DOHH2 (cell line): ENCODE data around the gene PRR14L.

Experiments
- H3F3A ChIP-seq: fragments of 200-600 bp; sonication (generic), shearing (Covaris generic); 2 replicates; pipeline ENCODE4 v1.6.0; 2016; ENCODE audit warnings: antibody characterized with exemption, mild to moderate bottlenecking; ENCODE audit not compliant: control insufficient read depth, insufficient read depth
- H3K27ac ChIP-seq: fragments of 200-600 bp; sonication (generic); 2 replicates; pipeline ENCODE4 v1.5.1; 2014; ENCODE audit warnings: low read depth, mild to moderate bottlenecking, low read length, moderate library complexity
- H3K27me3 ChIP-seq: fragments of 200-600 bp; sonication (generic); 2 replicates; pipeline ENCODE4 v1.6.1; 2014; ENCODE audit warnings: mild to moderate bottlenecking, low read length, mixed read lengths; ENCODE audit not compliant: control insufficient read depth
- H3K36me3 ChIP-seq: fragments of 200-600 bp; sonication (generic); 2 replicates; pipeline ENCODE4 v1.6.1; 2014; ENCODE audit warnings: mild to moderate bottlenecking, low read length, moderate library complexity, mixed read lengths; ENCODE audit not compliant: control insufficient read depth
- H3K4me1 ChIP-seq: fragments of 200-600 bp; sonication (generic); 2 replicates; pipeline ENCODE4 v1.6.1; 2014; ENCODE audit warnings: mild to moderate bottlenecking, low read length, mixed read lengths; ENCODE audit not compliant: control insufficient read depth
- H3K4me2 ChIP-seq: fragments of 200-600 bp; sonication (generic); 2 replicates; pipeline ENCODE4 v1.6.0; 2014; ENCODE audit warnings: mild to moderate bottlenecking, low read length, moderate library complexity
- H3K4me3 ChIP-seq: fragments of 200-600 bp; sonication (generic); 2 replicates; pipeline ENCODE4 v1.5.1; 2014; ENCODE audit warnings: mild to moderate bottlenecking, low read length, mixed read lengths
- H3K79me2 ChIP-seq: fragments of 200-600 bp; sonication (generic); 2 replicates; pipeline ENCODE4 v1.6.1; 2014; ENCODE audit warnings: mild to moderate bottlenecking, low read length, mixed read lengths; ENCODE audit not compliant: control insufficient read depth
- H3K9me2 ChIP-seq: fragments of 200-600 bp; sonication (generic); replicated peaks from 2 replicates; pipeline ENCODE4 v1.6.1; 2014; ENCODE audit warnings: mild to moderate bottlenecking, low read length, mixed read lengths; ENCODE audit not compliant: control insufficient read depth
- H3K9me3 ChIP-seq: fragments of 200-600 bp; sonication (generic); 2 replicates; pipeline ENCODE4 v1.6.1; 2014; ENCODE audit warnings: antibody characterized with exemption, low read length, mixed read lengths; ENCODE audit not compliant: control insufficient read depth, insufficient read depth
- H4K20me1 ChIP-seq: fragments of 200-600 bp; sonication (generic); 2 replicates; pipeline ENCODE4 v1.6.0; 2014; ENCODE audit warnings: low read depth, mild to moderate bottlenecking, antibody characterized with exemption, low read length, moderate library complexity; ENCODE audit not compliant: control insufficient read depth, insufficient read depth
- CTCF ChIP-seq: fragments of 200-600 bp; sonication (generic); IDR thresholded peaks from one replicate; pipeline ENCODE4 v1.5.1; 2014; ENCODE audit warnings: antibody characterized with exemption, mild to moderate bottlenecking, low read depth, low read length; ENCODE audit not compliant: poor library complexity, severe bottlenecking
- EZH2phosphoT487 ChIP-seq: fragments of 200-600 bp; sonication (generic); IDR thresholded peaks from 2 replicates; pipeline ENCODE4 v1.6.1; 2017; ENCODE audit warnings: borderline replicate concordance, mild to moderate bottlenecking, antibody characterized with exemption, low read length, moderate library complexity, mixed read lengths

Gene PRR14L

GRCh38 chr22:31652088-31652487 lies 97.8 kb downstream of the PRR14L start:
- Histone ChIP-seq H3K36me3 (peaks cover 25% of the 10 kb centered on the region), H3K4me2 (peak overlapping the region; percentile 43), H3K4me1 (peaks cover 56% of the 10 kb centered on the region), H3K27me3 (no peaks in the 10 kb centered on the region), H3K4me3 (peak overlapping the region; percentile 20; the same call in 1 of the 2 replicates), H3K27ac (no peak overlapping the region), H4K20me1 (no peaks in the 10 kb centered on the region), H3F3A (peaks cover 5% of the 10 kb centered on the region; the same call in 1 of the 2 replicates), H3K79me2 (peaks cover 77% of the 10 kb centered on the region), H3K9me3 (no peaks in the 10 kb centered on the region), H3K9me2 (no peaks in the 10 kb centered on the region)
- TF ChIP-seq CTCF (no peak), EZH2phosphoT487 (no peak)

- peaks cover 5% of the 10 kb centered on the region; the same call in 1 of the 2 replicates for H3F3A ChIP-seq
- peaks cover 56% of the 10 kb centered on the region for H3K4me1 ChIP-seq
- H3K4me2 ChIP-seq = peak overlapping the region; percentile 43
- H3K9me3 ChIP-seq = no peaks in the 10 kb centered on the region
- H3K27ac ChIP-seq = no peak overlapping the region
- H3K27me3 ChIP-seq = no peaks in the 10 kb centered on the region
- H3K9me2 ChIP-seq = no peaks in the 10 kb centered on the region
- peaks cover 29% of the 10 kb centered on the region for H3K36me3 ChIP-seq
- peaks cover 73% of the 10 kb centered on the region for H3K79me2 ChIP-seq
- H3K4me3 ChIP-seq = 0 out of 2 replicates have a peak overlapping the region, but pooled peaks have one; percentile 13
- no peaks in the 10 kb centered on the region for H4K20me1 ChIP-seq
- TF ChIP-seq CTCF (no peak), EZH2phosphoT487 (no peak)
Observed at GRCh38 chr22:31651664-31652063, 98.3 kb downstream of the PRR14L start.

- Histone ChIP-seq H3K36me3 (peaks cover 33% of the 10 kb centered on the region), H3F3A (peaks cover 5% of the 10 kb centered on the region; the same call in 1 of the 2 replicates), H3K4me3 (peak overlapping the region; percentile 6; the same call in 1 of the 2 replicates), H4K20me1 (no peaks in the 10 kb centered on the region), H3K4me1 (peaks cover 56% of the 10 kb centered on the region), H3K27ac (0 out of 2 replicates have a peak overlapping the region, but pooled peaks have one; percentile 8), H3K9me3 (no peaks in the 10 kb centered on the region), H3K27me3 (no peaks in the 10 kb centered on the region), H3K9me2 (no peaks in the 10 kb centered on the region), H3K79me2 (peaks cover 62% of the 10 kb centered on the region), H3K4me2 (peak overlapping the region; percentile 13; the same call in 1 of the 2 replicates)
- TF ChIP-seq EZH2phosphoT487 (no peak), CTCF (no peak)
Observed at GRCh38 chr22:31650391-31650790, 99.5 kb downstream of the PRR14L start.
